Activated CD8-positive, alpha-beta memory T cell treated with anti-CD3 and anti-CD28 coated beads, Interleukin-2, amount 50 U/mL, for 24 hours (primary cell): ENCODE data around the gene NDUFS1.
"Not testable (repeated sequence)": the region's sequence is repeated elsewhere in the genome, so short reads cannot be mapped to it uniquely, and the experiment has no call there.

Experiments
- DNase-seq: peaks from one replicate; pipeline ENCODE4 v3.0.0-alpha.2; 2020; ENCODE audit errors: extremely low read depth

NDUFS1 gene

DNA sequence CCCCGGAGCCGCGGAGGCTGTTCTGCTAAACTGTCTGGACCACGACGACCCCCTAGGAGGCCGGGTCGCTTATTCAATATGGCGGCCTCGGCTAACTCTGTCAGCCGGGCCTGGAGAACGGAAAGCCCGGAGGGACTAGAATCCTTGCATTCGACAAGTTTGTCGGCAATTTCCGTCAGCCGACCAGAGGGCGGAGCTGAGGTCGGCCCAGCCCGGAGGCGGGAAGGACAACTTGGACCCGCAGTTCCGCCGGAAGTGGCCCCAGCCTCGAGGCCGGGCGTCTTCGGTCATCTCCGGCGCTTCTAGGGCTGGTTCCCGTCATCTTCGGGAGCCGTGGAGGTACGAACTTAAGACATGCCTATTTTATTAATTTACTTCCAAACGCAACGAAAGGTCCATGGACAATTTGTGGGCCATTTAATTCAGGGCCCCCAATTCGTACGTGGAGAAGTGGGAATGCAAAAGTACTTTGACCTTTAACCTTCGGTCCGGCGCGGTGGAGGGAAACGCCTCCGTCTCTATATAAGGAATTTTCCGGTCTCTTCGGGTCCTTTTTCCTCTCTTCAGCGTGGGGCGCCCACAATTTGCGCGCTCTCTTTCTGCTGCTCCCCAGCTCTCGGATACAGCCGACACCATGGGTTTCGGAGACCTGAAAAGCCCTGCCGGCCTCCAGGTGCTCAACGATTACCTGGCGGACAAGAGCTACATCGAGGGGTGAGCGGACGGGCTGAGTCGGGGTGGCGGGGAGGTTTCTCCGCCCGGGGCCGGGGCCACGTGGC is at the start of gene NDUFS1, which contains the start of gene EEF1B2:
TSS of gene NDUFS1 (minus strand) at position 99 of the 779 bp plus-strand sequence. CDS start 5,766 bp downstream, outside the sequence.
TSS of gene EEF1B2 (plus strand) at position 550 of the 779 bp plus-strand sequence. CDS start at position 635, 85 bp downstream.
- peak; percentile 94 for DNase-seq

GRCh38 chr2:206208900-206209299 is 49.7 kb upstream of the NDUFS1 start:
- no peak for DNase-seq

DNA sequence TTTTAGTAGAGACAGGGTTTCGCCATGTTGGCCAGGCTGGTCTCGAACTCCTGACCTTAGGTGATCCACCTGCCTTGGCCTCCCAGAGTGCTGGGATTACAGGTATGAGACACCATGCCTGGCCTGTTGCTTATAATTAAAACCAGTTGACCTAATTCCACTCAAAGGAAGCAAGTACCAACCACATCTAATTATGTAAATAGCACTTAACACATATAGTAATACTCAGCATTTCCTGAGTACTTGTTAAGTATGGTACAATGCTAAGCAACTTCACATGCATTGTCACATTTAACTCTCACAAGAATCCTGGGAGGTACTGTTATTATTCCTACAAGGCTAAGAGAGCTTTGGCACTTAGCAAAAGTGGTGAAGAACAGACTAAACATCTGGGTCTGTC is 48.1 kb upstream of the NDUFS1 start:
- DNase-seq: not testable (repeated sequence)

- DNase-seq: no peak
Measured at GRCh38 chr2:206204710-206205109, 45.5 kb upstream of the NDUFS1 start.

GRCh38 chr2:206203331-206203730 is 44.1 kb upstream of the NDUFS1 start:
- DNase-seq: no peak

DNA sequence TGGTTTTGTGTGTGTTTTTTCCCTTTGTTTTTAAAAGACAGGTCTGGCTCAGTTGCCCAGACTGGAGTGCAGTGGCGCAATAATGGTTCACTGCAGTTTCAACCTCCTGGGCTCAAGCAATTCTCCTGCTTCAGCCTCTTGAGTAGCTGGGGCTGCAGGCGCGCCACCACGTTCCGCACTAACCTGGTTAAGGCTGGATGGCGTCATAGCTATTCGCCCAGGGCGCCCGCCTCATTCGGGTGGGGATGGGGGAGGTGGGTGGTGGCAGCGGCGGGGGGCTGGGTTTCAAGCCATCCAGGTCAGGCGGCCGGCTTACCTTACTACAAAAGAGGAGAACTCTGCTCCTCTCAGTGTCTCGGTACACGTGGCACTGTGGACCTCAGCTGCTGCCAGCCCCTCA is 43.2 kb upstream of the NDUFS1 start:
- DNase-seq: no peak

GRCh38 chr2:206201075-206201848 is 42.0 kb upstream of the NDUFS1 start:
- DNase-seq: no peak

DNA sequence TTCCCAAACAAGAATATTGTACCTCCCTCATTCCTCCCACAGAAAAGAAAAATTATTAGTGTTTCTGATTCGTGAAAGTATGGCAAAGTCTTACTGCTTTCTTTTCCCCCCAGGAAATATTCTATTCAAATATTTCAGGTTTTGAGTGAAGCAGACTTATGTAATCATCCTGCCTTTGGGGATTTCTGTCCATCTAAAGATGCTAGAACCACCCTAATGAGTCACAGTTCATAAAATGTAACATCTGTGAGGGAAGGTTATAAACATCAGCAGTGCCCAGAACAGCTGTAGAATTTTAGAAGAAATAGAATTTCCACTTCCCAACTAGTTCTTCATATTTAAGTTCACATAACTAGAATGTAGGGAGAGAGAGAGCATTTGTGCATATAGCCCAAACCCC is 39.4 kb upstream of the NDUFS1 start:
- no peak for DNase-seq

DNA sequence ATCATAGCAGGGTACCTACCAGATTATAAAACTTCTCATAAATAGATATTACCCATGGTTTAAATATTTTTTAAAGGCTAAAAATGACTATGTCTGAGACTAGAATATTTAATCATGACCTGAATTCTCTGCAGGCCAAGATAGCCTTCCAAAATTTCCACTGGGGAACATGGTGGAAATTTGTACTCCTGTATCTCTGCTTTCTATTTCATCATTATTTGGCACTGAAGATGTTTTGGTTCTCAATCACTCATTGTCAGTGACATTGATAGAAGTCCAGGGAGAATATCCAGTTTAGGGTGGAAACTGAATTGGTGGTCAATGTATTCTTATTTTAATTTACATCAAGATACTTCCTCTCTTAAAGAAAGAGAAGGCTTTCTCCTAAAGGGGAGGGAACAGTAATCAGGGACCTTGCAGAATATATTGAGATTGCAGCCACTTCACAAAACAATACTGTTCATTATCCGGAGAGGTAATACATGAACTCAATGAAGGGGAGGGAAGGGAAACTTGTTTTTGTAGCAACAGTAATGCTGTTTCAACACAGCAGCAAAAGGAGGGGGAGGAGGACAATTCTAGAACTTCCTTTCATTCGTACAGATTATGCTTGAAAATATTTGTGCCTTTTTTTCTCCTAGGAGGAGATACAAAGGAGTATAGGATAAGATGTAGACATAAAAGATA is 34.6 kb upstream of the NDUFS1 start:
- no peak for DNase-seq

- no peak for DNase-seq
Measured at GRCh38 chr2:206192157-206192556, 32.9 kb upstream of the NDUFS1 start.

- no peak for DNase-seq
Measured at GRCh38 chr2:206190689-206191088, 31.4 kb upstream of the NDUFS1 start.

- no peak for DNase-seq
Measured at GRCh38 chr2:206190111-206190510, 30.9 kb upstream of the NDUFS1 start.

DNA sequence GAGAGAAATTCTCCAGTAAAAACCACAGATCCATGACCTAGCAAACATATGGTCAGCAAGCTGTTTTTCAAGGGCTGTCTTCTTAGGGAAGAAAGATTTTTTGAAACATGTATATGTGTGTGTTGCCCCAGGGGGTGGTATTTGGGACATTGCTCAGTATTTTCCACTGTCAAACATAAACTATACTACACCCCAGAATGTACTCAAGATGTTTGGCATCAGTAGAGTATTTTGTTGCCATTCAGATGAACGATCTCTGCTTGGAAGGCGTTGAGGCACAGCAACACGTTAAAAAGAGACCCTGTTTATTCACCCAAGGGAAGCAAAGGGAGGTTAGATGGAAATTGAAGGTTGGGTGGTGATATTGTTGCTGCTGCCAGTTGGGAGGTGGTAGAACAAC is 30.4 kb upstream of the NDUFS1 start:
- no peak for DNase-seq

GRCh38 chr2:206181526-206181925 is 22.3 kb upstream of the NDUFS1 start:
- DNase-seq: not testable (repeated sequence)

- DNase-seq: no peak
Measured at GRCh38 chr2:206176901-206177300, 17.7 kb upstream of the NDUFS1 start.

- no peak for DNase-seq
Measured at GRCh38 chr2:206176121-206176520, 16.9 kb upstream of the NDUFS1 start.

GRCh38 chr2:206173147-206173546 is 13.9 kb upstream of the NDUFS1 start:
- no peak for DNase-seq

DNA sequence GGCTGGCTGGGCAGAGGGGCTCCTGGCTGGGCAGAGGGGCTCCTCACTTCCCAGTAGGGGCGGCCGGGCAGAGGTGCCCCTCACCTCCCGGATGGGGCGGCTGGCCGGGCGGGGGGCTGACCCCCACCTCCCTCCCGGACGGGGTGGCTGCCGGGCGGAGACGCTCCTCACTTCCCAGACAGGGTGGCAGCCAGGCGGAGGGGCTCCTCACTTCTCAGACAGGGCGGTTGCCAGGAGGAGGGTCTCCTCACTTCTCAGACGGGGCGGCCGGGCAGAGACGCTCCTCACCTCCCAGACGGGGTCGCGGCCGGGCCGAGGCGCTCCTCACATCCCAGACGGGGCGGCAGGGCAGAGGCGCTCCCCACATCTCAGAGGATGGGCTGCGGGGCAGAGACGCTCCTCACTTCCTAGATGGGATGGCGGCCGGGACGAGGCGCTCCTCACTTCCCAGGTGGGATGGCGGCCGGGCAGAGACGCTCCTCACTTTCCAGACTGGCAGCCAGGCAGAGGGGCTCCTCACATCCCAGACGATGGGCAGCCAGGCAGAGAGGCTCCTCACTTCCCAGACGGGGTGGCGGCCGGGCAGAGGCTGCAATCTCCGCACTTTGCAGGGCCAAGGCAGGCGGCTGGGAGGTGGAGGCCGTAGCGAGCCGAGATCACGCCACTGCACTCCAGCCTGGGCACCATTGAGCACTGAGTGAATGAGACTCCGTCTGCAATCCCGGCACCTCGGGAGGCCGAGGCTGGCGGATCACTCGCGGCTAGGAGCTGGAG is 12.6 kb upstream of the NDUFS1 start:
- DNase-seq: not testable (repeated sequence)

- not testable (repeated sequence) for DNase-seq
Measured at GRCh38 chr2:206168230-206168629, 9.0 kb upstream of the NDUFS1 start.

DNA sequence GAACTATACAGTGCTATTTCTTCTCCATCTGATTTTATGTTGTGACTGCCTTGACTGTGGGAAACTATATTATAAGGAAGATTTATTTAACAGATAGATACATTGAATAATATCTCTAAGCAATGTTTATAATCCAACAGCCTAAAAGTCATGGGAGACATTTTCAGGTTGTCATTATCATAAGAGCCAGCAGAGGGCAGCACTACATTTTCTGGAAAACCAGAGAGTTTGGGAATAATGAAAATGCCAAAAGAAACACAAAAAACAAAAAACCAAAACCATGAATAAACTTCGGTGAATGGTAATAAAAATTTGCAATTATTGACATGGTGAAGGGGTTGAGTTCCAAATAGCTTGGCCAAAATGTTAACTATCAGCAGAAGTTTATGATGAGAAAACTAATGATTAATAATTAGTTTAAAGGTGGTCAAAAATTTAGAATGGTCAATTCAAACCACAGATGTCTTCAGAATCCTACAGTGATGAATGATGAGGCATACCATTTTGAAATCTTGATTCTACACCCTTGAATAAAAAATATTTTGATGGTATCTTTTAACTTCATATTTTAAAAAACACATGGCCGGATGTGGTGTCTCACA is 5.1 kb upstream of the NDUFS1 start:
- no peak for DNase-seq

DNA sequence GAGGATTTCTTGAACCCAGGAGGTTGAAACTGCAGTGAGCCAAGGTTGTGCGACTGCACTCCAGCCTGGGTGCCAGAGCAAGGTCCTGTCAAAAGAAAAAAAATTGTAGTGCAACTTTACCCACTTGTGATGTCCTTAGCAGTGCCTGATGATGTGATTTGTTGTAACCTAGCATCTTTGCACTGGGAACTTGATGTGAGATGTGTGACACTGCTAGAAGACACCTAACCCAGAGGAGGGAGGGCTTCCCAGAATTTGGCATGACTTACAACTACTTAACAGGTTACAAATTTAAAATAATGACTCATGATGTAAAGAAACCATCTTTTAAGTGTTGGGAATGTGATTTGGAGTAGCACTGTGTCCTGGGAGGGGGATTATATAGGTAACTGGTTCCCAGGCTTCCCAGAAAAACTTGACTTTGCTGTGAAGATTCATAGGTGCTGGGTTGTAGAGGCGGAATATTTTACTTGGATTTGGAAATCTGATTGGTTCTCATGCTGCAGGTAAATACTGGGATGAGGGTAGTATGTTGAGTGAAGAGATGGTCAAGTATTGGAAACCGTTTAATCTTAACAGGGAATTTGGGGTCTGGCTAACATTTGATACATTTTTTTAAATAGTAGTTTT is 4.1 kb upstream of the NDUFS1 start:
- no peak for DNase-seq
